IMR-90 (cell line): ENCODE data around the gene PHKB.

Source experiments
- MAFK ChIP-seq: IDR thresholded peaks from 2 replicates; pipeline ENCODE4 v1.6.1; 2012; ENCODE audit warnings: low read depth, low read length, improper control_type of control experiment
- POLR2A ChIP-seq: IDR thresholded peaks from 2 replicates; pipeline ENCODE4 v1.6.1; 2012; ENCODE audit warnings: mild to moderate bottlenecking, low read depth, low read length

DNA sequence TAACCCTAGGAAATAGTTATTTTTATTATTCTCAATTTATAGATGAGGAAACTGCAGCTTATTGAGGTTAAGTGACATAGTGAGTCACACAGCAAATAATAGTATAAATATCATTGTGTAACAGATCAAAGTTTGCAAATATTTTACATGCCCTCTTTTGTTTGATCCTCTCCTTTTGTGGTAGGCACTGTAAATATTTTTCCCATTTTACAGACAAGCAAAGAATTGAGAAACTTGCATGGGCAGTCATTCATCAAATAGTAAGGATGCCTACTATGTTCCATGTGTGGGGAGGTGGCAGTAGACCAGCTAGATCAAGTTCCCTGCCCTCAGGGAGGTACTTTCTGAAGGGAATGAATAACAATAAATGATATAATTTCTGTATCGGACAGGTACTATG is 173.0 kb downstream of the PHKB start:
- TF ChIP-seq POLR2A (no peak), MAFK (no peak)
